Measurements from ENCODE around the gene NAAA. TPM values are rescaled to one million over a fixed set of nuclear protein-coding genes. Genes with fewer than 3 reads are reported as not detected.

The NAAA gene
- total and polyA plus RNA-seq, 2 donors from 2014 or later, result 32.9 to 58.1 TPM

- TF ChIP-seq CTCF (IDR thresholded peaks at IDR 0.05; ENCODE audit: borderline replicate concordance, extremely low read depth, insufficient read depth), result no peak
- intact Hi-C loops (cut with DNase I), result no loop called here
Observed at GRCh38 chr4:75889537-75890199, 51.1 kb downstream of the NAAA start.

GRCh38 chr4:75886104-75886503, 54.7 kb downstream of the NAAA start:
- Histone ChIP-seq H3K27ac (ENCODE audit: low read depth in 2 of 2, low read length in 2 of 2) (no peak overlapping the region), H3K9ac (ENCODE audit: low read length in 3 of 3) (no peak overlapping the region), H3K9me3 (ENCODE audit: control insufficient read depth in 2 of 3, insufficient read depth in 1 of 3, low read length in 3 of 3) (no peaks in the 10 kb centered on the region), H3K27me3 (ENCODE audit: control insufficient read depth, insufficient read depth, low read length) (no peaks in the 10 kb centered on the region), H3K4me3 (ENCODE audit: low read length in 3 of 3) (no peak overlapping the region), H3K4me1 (ENCODE audit: control insufficient read depth in 2 of 3, insufficient read depth in 2 of 3, low read depth in 1 of 3, low read length in 3 of 3) (no peaks in the 10 kb centered on the region), H3K36me3 (ENCODE audit: control insufficient read depth in 2 of 3, insufficient read depth in 3 of 3, low read length in 3 of 3) (no peaks in the 10 kb centered on the region)
- no peak for TF ChIP-seq CTCF (IDR thresholded peaks at IDR 0.05; ENCODE audit: borderline replicate concordance, extremely low read depth, insufficient read depth)
- no peak for FAIRE-seq
- DNase-seq, result no peak
- intact Hi-C loops (cut with DNase I), result no loop called here

More at GRCh38 chr4:75889537-75890199, 51.1 kb downstream of the NAAA start:
- DNase-seq, result no peak
- no peaks in the 10 kb centered on the region for H3K27me3 ChIP-seq (ENCODE audit: control insufficient read depth, insufficient read depth, low read length)
- no peak overlapping the region for H3K4me3 ChIP-seq (ENCODE audit: low read length in 3 of 3)
- H3K9me3 ChIP-seq (ENCODE audit: control insufficient read depth in 2 of 3, insufficient read depth in 1 of 3, low read length in 3 of 3), result no peaks in the 10 kb centered on the region
- no peaks in the 10 kb centered on the region for H3K36me3 ChIP-seq (ENCODE audit: control insufficient read depth in 2 of 3, insufficient read depth in 3 of 3, low read length in 3 of 3)
- H3K4me1 ChIP-seq (ENCODE audit: control insufficient read depth in 2 of 3, insufficient read depth in 2 of 3, low read depth in 1 of 3, low read length in 3 of 3), result no peaks in the 10 kb centered on the region
- no peak overlapping the region for H3K27ac ChIP-seq (ENCODE audit: low read depth in 2 of 2, low read length in 2 of 2)
- no peak overlapping the region for H3K9ac ChIP-seq (ENCODE audit: low read length in 3 of 3)
- no peak for FAIRE-seq

GRCh38 chr4:75881476-75881875, 59.3 kb downstream of the NAAA start:
- H3K9me3 ChIP-seq (ENCODE audit: control insufficient read depth in 2 of 3, insufficient read depth in 1 of 3, low read length in 3 of 3), result no peaks in the 10 kb centered on the region
- H3K36me3 ChIP-seq (ENCODE audit: control insufficient read depth in 2 of 3, insufficient read depth in 3 of 3, low read length in 3 of 3), result no peaks in the 10 kb centered on the region
- TF ChIP-seq CTCF (IDR thresholded peaks at IDR 0.05; ENCODE audit: borderline replicate concordance, extremely low read depth, insufficient read depth), result no peak
- H3K27me3 ChIP-seq (ENCODE audit: control insufficient read depth, insufficient read depth, low read length), result no peaks in the 10 kb centered on the region
- H3K27ac ChIP-seq (ENCODE audit: low read depth in 2 of 2, low read length in 2 of 2), result no peak overlapping the region
- DNase-seq (no peak), FAIRE-seq (no peak)
- intact Hi-C loops (cut with DNase I), result no loop called here
- no peaks in the 10 kb centered on the region for H3K4me1 ChIP-seq (ENCODE audit: control insufficient read depth in 2 of 3, insufficient read depth in 2 of 3, low read depth in 1 of 3, low read length in 3 of 3)
- H3K4me3 ChIP-seq (ENCODE audit: low read length in 3 of 3), result no peak overlapping the region
- H3K9ac ChIP-seq (ENCODE audit: low read length in 3 of 3), result no peak overlapping the region

- no peaks in the 10 kb centered on the region for H3K27me3 ChIP-seq (ENCODE audit: control insufficient read depth, insufficient read depth, low read length)
- no peak for TF ChIP-seq CTCF (IDR thresholded peaks at IDR 0.05; ENCODE audit: borderline replicate concordance, extremely low read depth, insufficient read depth)
- no peaks in the 10 kb centered on the region for H3K9me3 ChIP-seq (ENCODE audit: control insufficient read depth in 2 of 3, insufficient read depth in 1 of 3, low read length in 3 of 3)
- no peak for DNase-seq
- intact Hi-C loops (cut with DNase I), result no loop called here
- H3K36me3 ChIP-seq (ENCODE audit: control insufficient read depth in 2 of 3, insufficient read depth in 3 of 3, low read length in 3 of 3), result no peaks in the 10 kb centered on the region
- no peak overlapping the region for H3K27ac ChIP-seq (ENCODE audit: low read depth in 2 of 2, low read length in 2 of 2)
- no peak overlapping the region for H3K4me3 ChIP-seq (ENCODE audit: low read length in 3 of 3)
- H3K9ac ChIP-seq (ENCODE audit: low read length in 3 of 3), result no peak overlapping the region
- H3K4me1 ChIP-seq (ENCODE audit: control insufficient read depth in 2 of 3, insufficient read depth in 2 of 3, low read depth in 1 of 3, low read length in 3 of 3), result no peaks in the 10 kb centered on the region
- FAIRE-seq, result no peak
Observed at GRCh38 chr4:75880278-75880677, 60.5 kb downstream of the NAAA start.

Data from kidney (tissue), 14 donors.